Ishikawa (cell line): ENCODE results near the gene TTC38.

Experiments
- EGR1 ChIP-seq: IDR thresholded peaks from 2 replicates; pipeline ENCODE4 v1.6.1; 2012
- EP300 ChIP-seq: IDR thresholded peaks from 2 replicates; pipeline ENCODE4 v1.6.1; 2012; ENCODE audit warnings: borderline replicate concordance
- FOXM1 ChIP-seq: IDR thresholded peaks from 2 replicates; pipeline ENCODE4 v1.6.1; 2012; ENCODE audit warnings: low read depth, borderline replicate concordance
- MAX ChIP-seq: IDR thresholded peaks from 2 replicates; pipeline ENCODE4 v1.6.1; 2012
- RAD21 ChIP-seq: IDR thresholded peaks from 2 replicates; pipeline ENCODE4 v1.6.1; 2012; ENCODE audit warnings: low read depth
- TAF1 ChIP-seq: IDR thresholded peaks from 2 replicates; pipeline ENCODE4 v1.6.1; 2012; ENCODE audit warnings: low read depth, mild to moderate bottlenecking
- YY1 ChIP-seq: IDR thresholded peaks from 2 replicates; pipeline ENCODE4 v1.6.1; 2012; ENCODE audit warnings: low read depth

DNA sequence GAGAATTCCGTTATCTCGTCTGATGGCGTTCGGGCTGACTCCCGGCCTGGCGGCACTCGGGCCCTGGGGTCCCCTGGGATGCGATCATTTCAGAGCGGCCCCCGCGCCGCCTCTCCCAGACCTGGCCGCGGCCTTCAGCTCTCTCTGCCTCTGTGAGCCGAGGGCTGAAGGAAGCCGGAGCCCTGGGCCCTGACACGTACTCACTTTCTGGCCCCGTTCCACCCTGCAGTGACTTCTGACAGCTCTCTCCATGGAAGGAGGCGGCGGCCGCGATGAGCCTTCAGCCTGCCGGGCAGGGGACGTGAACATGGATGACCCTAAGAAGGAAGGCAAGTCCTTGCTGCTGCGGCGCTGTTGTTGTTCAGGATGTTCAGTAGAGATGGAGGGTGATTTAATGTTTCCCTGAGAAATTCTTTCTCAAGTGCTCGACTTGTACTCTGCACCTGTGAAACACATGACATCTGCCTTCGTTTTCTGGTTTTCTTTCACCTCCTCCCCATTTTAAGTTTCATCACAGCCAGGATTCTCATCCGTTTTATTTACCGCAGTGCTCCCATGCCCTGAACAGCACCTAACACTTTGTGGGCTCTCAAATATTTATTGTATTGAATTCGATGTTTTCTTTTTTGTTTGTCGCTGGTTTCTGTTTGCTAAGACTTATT, 29.5 kb downstream of the TTC38 start:
- TF ChIP-seq TAF1 (no peak), EP300 (no peak), RAD21 (no peak), MAX (no peak), YY1 (no peak), EGR1 (no peak), FOXM1 (no peak)
